Calu3 (cell line): Measurements from ENCODE around the gene KCNRG. TPM values are rescaled to one million over a fixed set of nuclear protein-coding genes. Genes with fewer than 3 reads are reported as not detected.
A peak's percentile ranks its signal among the peaks of the same experiment; 100 is the strongest.
"Not testable (repeated sequence)": the region's sequence is repeated elsewhere in the genome, so short reads cannot be mapped to it uniquely, and the experiment has no call there.

Experiments used
- BruUV-seq: library from RNA; stranded (reverse); fragments of 400-500 nt; replicated peaks from 2 replicates; lab custom pipeline; 2021; lab: Mats Ljungman, UMichigan
- CTCF ChIA-PET: fragments of 300-600 bp; sonication (Branson Sonifier 250); formaldehyde crosslinking; loops from one replicate; lab custom pipeline; 2022; ENCODE audit warnings: antibody characterized with exemption; lab: Charles Lee
- DNase-seq: peaks from one replicate; pipeline ENCODE4 v3.0.0; 2022
- H3K27ac Mint-ChIP-seq: one replicate; pipeline ENCODE4 v1.8.0; 2022; ENCODE audit warnings: mixed read lengths; ENCODE audit not compliant: unreplicated experiment
- H3K27me3 Mint-ChIP-seq: one replicate; pipeline ENCODE4 v1.8.0; 2022; ENCODE audit warnings: mixed read lengths; ENCODE audit not compliant: unreplicated experiment
- H3K36me3 Mint-ChIP-seq: one replicate; pipeline ENCODE4 v1.8.0; 2022; ENCODE audit warnings: mild to moderate bottlenecking, moderate library complexity, mixed read lengths; ENCODE audit not compliant: insufficient read depth, unreplicated experiment
- H3K4me1 Mint-ChIP-seq: one replicate; pipeline ENCODE4 v1.8.0; 2022; ENCODE audit warnings: mild to moderate bottlenecking, low read depth, mixed read lengths; ENCODE audit not compliant: unreplicated experiment
- H3K4me3 Mint-ChIP-seq: one replicate; pipeline ENCODE4 v1.8.0; 2022; ENCODE audit warnings: mild to moderate bottlenecking, low read depth, moderate library complexity, mixed read lengths; ENCODE audit not compliant: unreplicated experiment
- H3K9me3 Mint-ChIP-seq: one replicate; pipeline ENCODE4 v1.8.0; 2022; ENCODE audit warnings: low read depth, mixed read lengths; ENCODE audit not compliant: unreplicated experiment
- CTCF ChIP-seq: fragments of 200-600 bp; IDR thresholded peaks from one replicate; pipeline ENCODE4 v1.8.0; 2022; ENCODE audit warnings: antibody characterized with exemption; ENCODE audit not compliant: unreplicated experiment
- intact Hi-C: fragments of 100-400 bp; cut with micrococcal nuclease; formaldehyde crosslinking; loops from one replicate; pipeline ENCODE4 v1.10.0; 2022; ENCODE audit not compliant: unreplicated experiment
- total RNA-seq: library from RNA; stranded (reverse); gene quantifications from 2 replicates; pipeline ENCODE4 v1.2.3, GENCODE V29; 2022

KCNRG gene
- total RNA-seq, 1 experiment from 2014 or later, result not detected

- BruUV-seq, result no TSS peak
- Mint-ChIP-seq H3K9me3 (no peaks in the 10 kb centered on the region), H3K36me3 (no peaks in the 10 kb centered on the region), H3K4me1 (no peaks in the 10 kb centered on the region), H3K27ac (no peak overlapping the region), H3K27me3 (no peaks in the 10 kb centered on the region), H3K4me3 (no peak overlapping the region)
- CTCF ChIA-PET, result no interaction called here
- no peak for TF ChIP-seq CTCF
- DNase-seq, result no peak
- intact Hi-C loops, result no loop called here
These were observed 28.8 kb upstream of the KCNRG start for GRCh38 chr13:49986471-49986870.

- H3K4me1 Mint-ChIP-seq, DNase-seq, intact Hi-C loops, H3K4me3 Mint-ChIP-seq, BruUV-seq, CTCF ChIA-PET, H3K27me3 Mint-ChIP-seq, H3K9me3 Mint-ChIP-seq, H3K36me3 Mint-ChIP-seq, H3K27ac Mint-ChIP-seq: not testable (repeated sequence)
These were observed 24.6 kb upstream of the KCNRG start for GRCh38 chr13:49990612-49991011.

GRCh38 chr13:49993111-49993510, 22.1 kb upstream of the KCNRG start:
- H3K4me3 Mint-ChIP-seq, result no peak overlapping the region
- BruUV-seq, result no TSS peak
- no peak for DNase-seq
- H3K27ac Mint-ChIP-seq, result no peak overlapping the region
- TF ChIP-seq CTCF, result no peak
- CTCF ChIA-PET, result no interaction called here
- intact Hi-C loops, result no loop called here
- peaks cover 31% of the 10 kb centered on the region for H3K36me3 Mint-ChIP-seq
- H3K9me3 Mint-ChIP-seq, result no peaks in the 10 kb centered on the region
- H3K27me3 Mint-ChIP-seq, result no peaks in the 10 kb centered on the region
- peaks cover 5% of the 10 kb centered on the region for H3K4me1 Mint-ChIP-seq

- Mint-ChIP-seq H3K4me3 (no peak overlapping the region), H3K4me1 (peaks cover 8% of the 10 kb centered on the region), H3K9me3 (no peaks in the 10 kb centered on the region), H3K27me3 (no peaks in the 10 kb centered on the region), H3K36me3 (peaks cover 36% of the 10 kb centered on the region), H3K27ac (no peak overlapping the region)
- TF ChIP-seq CTCF, result no peak
- intact Hi-C loops, result no loop called here
- CTCF ChIA-PET, result no interaction called here
- no TSS peak for BruUV-seq
- DNase-seq, result no peak
These were observed 21.6 kb upstream of the KCNRG start for GRCh38 chr13:49993666-49994065.

GRCh38 chr13:49995625-49996101, 19.6 kb upstream of the KCNRG start:
- no peak for TF ChIP-seq CTCF
- TSS peak; percentile 72 for BruUV-seq

More at GRCh38 chr13:49995625-49996101, 19.6 kb upstream of the KCNRG start:
- intact Hi-C loops, result loop anchor here (5.0 kb wide), 1 partner anchor 87 kb away; no protein-coding TSS in a partner anchor
- Mint-ChIP-seq H3K4me1 (peaks cover 8% of the 10 kb centered on the region), H3K4me3 (peak overlapping the region; percentile 81), H3K9me3 (no peaks in the 10 kb centered on the region), H3K27me3 (no peaks in the 10 kb centered on the region), H3K36me3 (peaks cover 43% of the 10 kb centered on the region), H3K27ac (peak overlapping the region; percentile 54)
- CTCF ChIA-PET, result no interaction called here
- no peak for DNase-seq
